Spleen (tissue), 7 donors: ENCODE results near the gene MAP3K5.

Experiments used
- POLR2A ChIP-seq, 3 donors: fragments of 450-650 bp; IDR thresholded peaks; one replicate each; pipeline ENCODE4 v1.5.1; 2017; ENCODE audit warnings: antibody characterized with exemption in 3 of 3, mild to moderate bottlenecking in 1 of 3
- POLR2AphosphoS5 ChIP-seq, 3 donors: sonication (generic); formaldehyde crosslinking; IDR thresholded peaks; one replicate each; pipeline ENCODE4 v1.5.1; 2017; ENCODE audit warnings: antibody characterized with exemption in 3 of 3
- TF ChIP-seq, protein P1 (sequence below), 11 experiments: fragments of 200-600 bp in 7 of 11; fragments of 450-650 bp in 4 of 11; sonication (generic) in 4 of 11; IDR thresholded peaks in 8 of 11; conservative IDR thresholded peaks in 3 of 11; 1 replicate in 7 of 11; 2 replicates in 4 of 11; pipeline versions ENCODE4 v1.4.0 to v1.8.0; 2016 to 2021; ENCODE audit warnings: antibody characterized with exemption in 11 of 11, inconsistent platforms in 4 of 11, mild to moderate bottlenecking in 1 of 11
- donor health status: DM: no; HTN: no; CAD: no; lungs with moderate emphysema.
- donor health status: DM: no; HTN: no; CAD: no.
- donor health status: DM: no; HTN: no; CAD: no.

DNA sequence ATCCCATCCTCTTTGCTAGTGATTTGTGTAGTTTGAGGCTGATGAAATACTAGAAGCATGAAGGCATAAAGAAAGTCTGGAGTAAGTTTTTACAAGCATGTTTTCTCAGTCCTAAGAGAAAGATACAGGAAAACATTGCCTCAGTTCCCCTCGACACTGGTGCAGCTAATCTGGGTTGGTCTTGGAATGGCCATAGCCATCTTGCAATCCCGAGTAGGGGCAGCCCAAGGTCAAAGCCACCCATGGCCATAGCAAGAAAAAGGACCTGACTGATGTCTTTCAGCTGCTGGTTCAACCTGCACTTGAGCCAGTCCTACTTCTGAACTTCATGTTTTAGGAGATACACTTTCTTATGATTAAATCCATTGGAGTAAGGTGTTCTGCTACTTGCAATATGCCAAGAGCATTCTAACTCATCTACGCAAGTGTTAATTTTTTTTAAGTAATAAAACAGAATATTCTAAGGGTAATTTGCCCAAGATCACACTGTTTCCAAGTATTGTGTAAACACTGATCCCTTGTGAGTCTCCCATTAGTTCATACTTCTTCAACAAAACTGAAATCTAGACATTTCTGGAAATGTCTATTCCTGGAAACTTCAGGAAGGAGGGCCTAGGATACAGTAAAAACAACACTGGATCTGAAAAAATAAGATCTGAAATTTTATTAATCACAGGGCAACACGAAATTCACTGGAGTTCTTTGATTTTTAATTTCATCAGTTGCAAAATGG is 108.9 kb downstream of the MAP3K5 start:
- TF ChIP-seq, protein P1, sequence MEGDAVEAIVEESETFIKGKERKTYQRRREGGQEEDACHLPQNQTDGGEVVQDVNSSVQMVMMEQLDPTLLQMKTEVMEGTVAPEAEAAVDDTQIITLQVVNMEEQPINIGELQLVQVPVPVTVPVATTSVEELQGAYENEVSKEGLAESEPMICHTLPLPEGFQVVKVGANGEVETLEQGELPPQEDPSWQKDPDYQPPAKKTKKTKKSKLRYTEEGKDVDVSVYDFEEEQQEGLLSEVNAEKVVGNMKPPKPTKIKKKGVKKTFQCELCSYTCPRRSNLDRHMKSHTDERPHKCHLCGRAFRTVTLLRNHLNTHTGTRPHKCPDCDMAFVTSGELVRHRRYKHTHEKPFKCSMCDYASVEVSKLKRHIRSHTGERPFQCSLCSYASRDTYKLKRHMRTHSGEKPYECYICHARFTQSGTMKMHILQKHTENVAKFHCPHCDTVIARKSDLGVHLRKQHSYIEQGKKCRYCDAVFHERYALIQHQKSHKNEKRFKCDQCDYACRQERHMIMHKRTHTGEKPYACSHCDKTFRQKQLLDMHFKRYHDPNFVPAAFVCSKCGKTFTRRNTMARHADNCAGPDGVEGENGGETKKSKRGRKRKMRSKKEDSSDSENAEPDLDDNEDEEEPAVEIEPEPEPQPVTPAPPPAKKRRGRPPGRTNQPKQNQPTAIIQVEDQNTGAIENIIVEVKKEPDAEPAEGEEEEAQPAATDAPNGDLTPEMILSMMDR (IDR thresholded peaks at IDR 0.05 in 8 of 11, conservative IDR thresholded peaks at IDR 0.05 in 3 of 11) = no peak
- TF ChIP-seq POLR2AphosphoS5 (IDR thresholded peaks at IDR 0.05) (no peak), POLR2A (IDR thresholded peaks at IDR 0.05) (no peak)
